Body of pancreas (tissue), 4 donors: Measurements from ENCODE around the gene CXCR3.

Experiments
- CTCF ChIP-seq, 7 experiments: fragments of 450-650 bp in 4 of 7; fragments of 200-600 bp in 3 of 7; sonication (generic) in 3 of 7; IDR thresholded peaks; one replicate each; pipeline ENCODE4 v1.5.1; 2016 to 2019; ENCODE audit warnings: antibody characterized with exemption in 7 of 7
- POLR2A ChIP-seq, 3 donors: fragments of 450-650 bp; IDR thresholded peaks; one replicate each; pipeline ENCODE4 v1.6.1; 2016; ENCODE audit warnings: antibody characterized with exemption in 3 of 3, mild to moderate bottlenecking in 2 of 3

GRCh38 chrX:71632923-71633657, 14.8 kb upstream of the CXCR3 start:
- TF ChIP-seq CTCF (IDR thresholded peaks at IDR 0.05), result no peak
- TF ChIP-seq POLR2A (IDR thresholded peaks at IDR 0.05), result no peak
